GM21528 (cell line): Measurements from ENCODE around the gene SPG11.

Experiments used
- ATAC-seq: cut with Tn5 transposase; IDR thresholded peaks from one replicate; pipeline ENCODE4 v1.9.1; 2021; ENCODE audit warnings: mild to moderate bottlenecking, moderate library complexity; ENCODE audit not compliant: unreplicated experiment, low FRiP score

The SPG11 gene

GRCh38 chr15:44529864-44530604 lies 133.4 kb downstream of the SPG11 start:
- ATAC-seq: no peak

GRCh38 chr15:44527241-44527640 lies 136.2 kb downstream of the SPG11 start:
- no peak for ATAC-seq

- ATAC-seq: no peak
Observed at GRCh38 chr15:44525018-44525417, 138.4 kb downstream of the SPG11 start.

- no peak for ATAC-seq
Observed at GRCh38 chr15:44519537-44519936, 143.9 kb downstream of the SPG11 start.

- no peak for ATAC-seq
Observed at GRCh38 chr15:44516436-44516835, 147.0 kb downstream of the SPG11 start.
